ENCODE measurements around the gene EXOC6B. TPM values are rescaled to one million over a fixed set of nuclear protein-coding genes. Genes with fewer than 3 reads are reported as not detected.

EXOC6B gene
- total and polyA plus RNA-seq, 2 of the 8 experiments (the other 6 are each of a cell fraction or from before 2014, with no cell fraction given): 13.5 to 33.0 TPM

- TF ChIP-seq CTCF (IDR thresholded peaks at IDR 0.05; ENCODE audit: control extremely low read depth in 1 of 3, insufficient read depth in 1 of 3, low read depth in 1 of 3, low read length in 3 of 3): no peak
- no peak for TF ChIP-seq GABPA (IDR thresholded peaks at IDR 0.05; ENCODE audit: borderline replicate concordance, insufficient read depth, low read length)
- no peak for TF ChIP-seq CHD1 (IDR thresholded peaks at IDR 0.05; ENCODE audit: low read depth, low read length)
- no peak for TF ChIP-seq NRF1 (IDR thresholded peaks at IDR 0.05; ENCODE audit: low read depth, low read length)
- no peak for TF ChIP-seq TBP (IDR thresholded peaks at IDR 0.05; ENCODE audit: low read depth, low read length)
- TF ChIP-seq FOSL1 (IDR thresholded peaks at IDR 0.05; ENCODE audit: insufficient read depth, low read depth, low read length): no peak
- TF ChIP-seq CBX5 (IDR thresholded peaks at IDR 0.05; ENCODE audit: low read depth, low read length): no peak
Observed at GRCh38 chr2:72554381-72554780, 271.5 kb downstream of the EXOC6B start (continued).
